Activated T-helper 17 cell treated with anti-CD3 and anti-CD28 coated beads, Interleukin-2, amount 50 U/mL, for 72 hours (primary cell): ENCODE results near the gene HOXB9. TPM values are rescaled to one million over a fixed set of nuclear protein-coding genes. Genes with fewer than 3 reads are reported as not detected.

Experiments used
- ATAC-seq: fragments of 150-1000 bp; cut with Tn5 transposase; replicated peaks from 2 replicates; pipeline ENCODE4 v1.10.0; 2021; ENCODE audit warnings: mild to moderate bottlenecking, moderate library complexity
- H3K27ac Mint-ChIP-seq: one replicate; pipeline ENCODE4 v1.8.0; 2022; ENCODE audit warnings: mixed read lengths
- H3K27me3 Mint-ChIP-seq: one replicate; pipeline ENCODE4 v1.8.0; 2022; ENCODE audit warnings: mixed read lengths
- H3K36me3 Mint-ChIP-seq: one replicate; pipeline ENCODE4 v1.8.0; 2022; ENCODE audit warnings: low read depth, mild to moderate bottlenecking, mixed read lengths
- H3K4me1 Mint-ChIP-seq: one replicate; pipeline ENCODE4 v1.8.0; 2022; ENCODE audit warnings: mixed read lengths
- H3K4me3 Mint-ChIP-seq: one replicate; pipeline ENCODE4 v1.8.0; 2022; ENCODE audit warnings: mild to moderate bottlenecking, mixed read lengths
- H3K9me3 Mint-ChIP-seq: one replicate; pipeline ENCODE4 v1.8.0; 2022; ENCODE audit warnings: mixed read lengths
- total RNA-seq, 2 donors: library from RNA; stranded (reverse); gene quantifications; one replicate each; pipeline ENCODE4 v1.2.3, GENCODE V29; 2022

HOXB9 gene
- total RNA-seq, 2 donors from 2014 or later, result 0.40 to 0.58 TPM

- Mint-ChIP-seq H3K9me3 (no peaks in the 10 kb centered on the region), H3K36me3 (peaks cover 22% of the 10 kb centered on the region), H3K27me3 (peaks cover 68% of the 10 kb centered on the region), H3K27ac (peak overlapping the region; percentile 41), H3K4me1 (peaks cover 32% of the 10 kb centered on the region), H3K4me3 (peak overlapping the region; percentile 96)
- ATAC-seq, result peak; percentile 49
Observed at GRCh38 chr17:48612854-48613691, 13.1 kb downstream of the HOXB9 start.

GRCh38 chr17:48612456-48612853, 13.7 kb downstream of the HOXB9 start:
- Mint-ChIP-seq H3K27ac (peak overlapping the region; percentile 41), H3K27me3 (peaks cover 69% of the 10 kb centered on the region), H3K4me1 (peaks cover 31% of the 10 kb centered on the region), H3K9me3 (no peaks in the 10 kb centered on the region), H3K4me3 (peak overlapping the region; percentile 96), H3K36me3 (peaks cover 22% of the 10 kb centered on the region)
- ATAC-seq, result peak; percentile 4

- ATAC-seq, result no peak
- Mint-ChIP-seq H3K4me1 (peaks cover 27% of the 10 kb centered on the region), H3K9me3 (no peaks in the 10 kb centered on the region), H3K36me3 (peaks cover 17% of the 10 kb centered on the region), H3K4me3 (peak overlapping the region; percentile 96), H3K27ac (peak overlapping the region; percentile 80), H3K27me3 (peaks cover 68% of the 10 kb centered on the region)
Observed at GRCh38 chr17:48611681-48612455, 14.3 kb downstream of the HOXB9 start.

- peak; percentile 15 for ATAC-seq
- Mint-ChIP-seq H3K4me3 (peak overlapping the region; percentile 96), H3K27ac (peak overlapping the region; percentile 80), H3K4me1 (peaks cover 27% of the 10 kb centered on the region), H3K9me3 (no peaks in the 10 kb centered on the region), H3K36me3 (peaks cover 16% of the 10 kb centered on the region), H3K27me3 (peaks cover 66% of the 10 kb centered on the region)
Observed at GRCh38 chr17:48611213-48611612, 14.9 kb downstream of the HOXB9 start.

GRCh38 chr17:48610282-48611211, 15.6 kb downstream of the HOXB9 start, which contains the start of gene HOXB7:
Gene HOXB7 (minus strand): TSS chr17:48611017. CDS start chr17:48610918, 99 bp downstream.
- peaks cover 59% of the 10 kb centered on the region for H3K27me3 Mint-ChIP-seq
- H3K4me3 Mint-ChIP-seq, result peak within 1 kb of the TSS; percentile 96
- H3K4me1 Mint-ChIP-seq, result peaks cover 27% of the 10 kb centered on the region
- no peaks in the 10 kb centered on the region for H3K9me3 Mint-ChIP-seq
- peak within 1 kb of the TSS; percentile 80 for H3K27ac Mint-ChIP-seq
- ATAC-seq, result peak; percentile 65
- H3K36me3 Mint-ChIP-seq, result peaks cover 16% of the 10 kb centered on the region

GRCh38 chr17:48609759-48610281, 16.3 kb downstream of the HOXB9 start:
- H3K36me3 Mint-ChIP-seq, result peaks cover 16% of the 10 kb centered on the region
- no peak for ATAC-seq

GRCh38 chr17:48609033-48609432, 17.1 kb downstream of the HOXB9 start:
- Mint-ChIP-seq H3K4me3 (no peak overlapping the region), H3K9me3 (no peaks in the 10 kb centered on the region), H3K36me3 (peaks cover 11% of the 10 kb centered on the region), H3K4me1 (peaks cover 22% of the 10 kb centered on the region), H3K27me3 (peaks cover 59% of the 10 kb centered on the region), H3K27ac (no peak overlapping the region)
- no peak for ATAC-seq

More at GRCh38 chr17:48609759-48610281, 16.3 kb downstream of the HOXB9 start:
- no peak overlapping the region for H3K27ac Mint-ChIP-seq
- H3K4me1 Mint-ChIP-seq, result peaks cover 22% of the 10 kb centered on the region
- H3K4me3 Mint-ChIP-seq, result peak overlapping the region; percentile 96
- H3K9me3 Mint-ChIP-seq, result no peaks in the 10 kb centered on the region
- peaks cover 57% of the 10 kb centered on the region for H3K27me3 Mint-ChIP-seq

- Mint-ChIP-seq H3K27me3 (peaks cover 59% of the 10 kb centered on the region), H3K4me3 (no peak overlapping the region)
- ATAC-seq, result no peak
Observed at GRCh38 chr17:48608494-48608834, 17.7 kb downstream of the HOXB9 start.

GRCh38 chr17:48606892-48607614, 19.1 kb downstream of the HOXB9 start:
- Mint-ChIP-seq H3K36me3 (peaks cover 6% of the 10 kb centered on the region), H3K4me1 (peaks cover 5% of the 10 kb centered on the region), H3K9me3 (no peaks in the 10 kb centered on the region), H3K4me3 (no peak overlapping the region), H3K27ac (no peak overlapping the region), H3K27me3 (peaks cover 58% of the 10 kb centered on the region)
- ATAC-seq, result no peak

More at GRCh38 chr17:48608494-48608834, 17.7 kb downstream of the HOXB9 start:
- H3K27ac Mint-ChIP-seq, result no peak overlapping the region
- H3K9me3 Mint-ChIP-seq, result no peaks in the 10 kb centered on the region
- peaks cover 6% of the 10 kb centered on the region for H3K36me3 Mint-ChIP-seq
- H3K4me1 Mint-ChIP-seq, result peaks cover 17% of the 10 kb centered on the region

GRCh38 chr17:48605991-48606891, 19.9 kb downstream of the HOXB9 start:
- no peak overlapping the region for H3K4me3 Mint-ChIP-seq
- H3K9me3 Mint-ChIP-seq, result no peaks in the 10 kb centered on the region
- ATAC-seq, result no peak
- peaks cover 52% of the 10 kb centered on the region for H3K27me3 Mint-ChIP-seq
- peaks cover 6% of the 10 kb centered on the region for H3K36me3 Mint-ChIP-seq
- no peak overlapping the region for H3K27ac Mint-ChIP-seq
- peaks cover 5% of the 10 kb centered on the region for H3K4me1 Mint-ChIP-seq

GRCh38 chr17:48605409-48605919, 20.7 kb downstream of the HOXB9 start:
- no peak overlapping the region for H3K27ac Mint-ChIP-seq
- no peaks in the 10 kb centered on the region for H3K36me3 Mint-ChIP-seq
- H3K27me3 Mint-ChIP-seq, result peaks cover 55% of the 10 kb centered on the region
- no peaks in the 10 kb centered on the region for H3K9me3 Mint-ChIP-seq
- H3K4me3 Mint-ChIP-seq, result no peak overlapping the region
- H3K4me1 Mint-ChIP-seq, result no peaks in the 10 kb centered on the region
- ATAC-seq, result no peak

GRCh38 chr17:48604770-48605329, 21.3 kb downstream of the HOXB9 start, which contains the start of gene HOXB6:
Gene HOXB6 (minus strand): TSS chr17:48604986. CDS start chr17:48598150, 6,836 bp downstream.
- Mint-ChIP-seq H3K27ac (no peak within 1 kb of the TSS), H3K27me3 (peaks cover 61% of the 10 kb centered on the region), H3K4me3 (no peak within 1 kb of the TSS)

More at GRCh38 chr17:48604770-48605329, 21.3 kb downstream of the HOXB9 start, which contains the start of gene HOXB6:
- Mint-ChIP-seq H3K9me3 (no peaks in the 10 kb centered on the region), H3K36me3 (no peaks in the 10 kb centered on the region), H3K4me1 (no peaks in the 10 kb centered on the region)
- ATAC-seq, result no peak
